GM23248 (cell line): ENCODE measurements around the gene BCORL1.

ENCODE experiments used
- EZH2 ChIP-seq: fragments of 200-600 bp; sonication (generic); IDR thresholded peaks from 2 replicates; pipeline ENCODE4 v1.6.1; 2018; ENCODE audit warnings: antibody characterized with exemption, mild to moderate bottlenecking; ENCODE audit not compliant: insufficient read depth, poor library complexity, severe bottlenecking
- EZH2phosphoT487 ChIP-seq: fragments of 200-600 bp; sonication (generic); IDR thresholded peaks from 2 replicates; pipeline ENCODE4 v1.6.1; 2018; ENCODE audit warnings: antibody characterized with exemption, moderate library complexity, mild to moderate bottlenecking, low read depth; ENCODE audit not compliant: insufficient read depth

DNA sequence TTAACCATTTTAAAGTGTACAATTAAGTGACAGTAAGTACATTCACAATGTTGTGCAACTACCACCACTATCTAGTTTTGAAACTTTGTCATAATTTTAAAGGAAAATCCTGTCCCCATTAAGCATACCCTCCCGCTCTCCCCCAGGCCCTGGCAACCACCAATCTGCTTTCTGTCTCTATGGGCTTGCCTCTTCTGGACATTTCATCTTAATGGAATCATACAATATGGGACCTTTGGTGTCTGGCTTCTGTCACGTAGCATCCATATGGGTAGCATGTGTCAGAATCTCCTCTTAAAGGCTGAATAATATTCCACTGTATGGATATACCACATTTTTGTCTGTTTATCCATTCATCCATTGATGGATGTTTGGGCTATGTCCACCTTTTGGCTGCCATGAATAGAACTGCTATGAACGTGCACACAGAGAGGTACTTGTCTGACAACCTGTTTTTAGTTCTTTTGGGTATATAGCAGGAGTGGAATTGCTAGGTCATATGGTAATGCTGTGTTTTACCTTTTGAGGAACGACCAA, 66.3 kb downstream of the BCORL1 start:
- TF ChIP-seq EZH2 (no peak), EZH2phosphoT487 (no peak)
